GM15510 (cell line): ENCODE measurements around the gene CACNB4.

Experiments used
- POLR2A ChIP-seq: IDR thresholded peaks from 3 replicates; pipeline ENCODE4 v1.6.1; 2011; ENCODE audit warnings: borderline replicate concordance; ENCODE audit not compliant: insufficient read length; ENCODE audit errors: extremely low read depth

Gene CACNB4

GRCh38 chr2:151809073-151809383, 289.8 kb downstream of the CACNB4 start:
- TF ChIP-seq POLR2A = no peak

GRCh38 chr2:151808258-151809072, 290.4 kb downstream of the CACNB4 start:
- no peak for TF ChIP-seq POLR2A

- no peak for TF ChIP-seq POLR2A
Observed at GRCh38 chr2:151805961-151806360, 292.9 kb downstream of the CACNB4 start.

GRCh38 chr2:151805343-151805742, 293.5 kb downstream of the CACNB4 start:
- no peak for TF ChIP-seq POLR2A

GRCh38 chr2:151803811-151804210, 295.0 kb downstream of the CACNB4 start:
- no peak for TF ChIP-seq POLR2A

GRCh38 chr2:151802315-151802714, 296.5 kb downstream of the CACNB4 start:
- TF ChIP-seq POLR2A = no peak

- no peak for TF ChIP-seq POLR2A
Observed at GRCh38 chr2:151799886-151800292, 299.0 kb downstream of the CACNB4 start.

GRCh38 chr2:151796774-151797173, 302.1 kb downstream of the CACNB4 start:
- no peak for TF ChIP-seq POLR2A

- TF ChIP-seq POLR2A = no peak
Observed at GRCh38 chr2:151795646-151796240, 303.1 kb downstream of the CACNB4 start.

GRCh38 chr2:151793123-151793522, 305.7 kb downstream of the CACNB4 start:
- no peak for TF ChIP-seq POLR2A

- no peak for TF ChIP-seq POLR2A
Observed at GRCh38 chr2:151792589-151792988, 306.3 kb downstream of the CACNB4 start.

GRCh38 chr2:151791545-151791944, 307.3 kb downstream of the CACNB4 start:
- no peak for TF ChIP-seq POLR2A

- TF ChIP-seq POLR2A = no peak
Observed at GRCh38 chr2:151790689-151791088, 308.2 kb downstream of the CACNB4 start.

GRCh38 chr2:151789055-151789834, 309.6 kb downstream of the CACNB4 start:
- TF ChIP-seq POLR2A = no peak

GRCh38 chr2:151786483-151786882, 312.4 kb downstream of the CACNB4 start:
- TF ChIP-seq POLR2A = no peak
